ENCODE measurements around the gene ARL5B.
A peak's percentile ranks its signal among the peaks of the same experiment; 100 is the strongest.
"Not testable (repeated sequence)": the region's sequence is repeated elsewhere in the genome, so short reads cannot be mapped to it uniquely, and the experiment has no call there.

The ARL5B gene, protein sequence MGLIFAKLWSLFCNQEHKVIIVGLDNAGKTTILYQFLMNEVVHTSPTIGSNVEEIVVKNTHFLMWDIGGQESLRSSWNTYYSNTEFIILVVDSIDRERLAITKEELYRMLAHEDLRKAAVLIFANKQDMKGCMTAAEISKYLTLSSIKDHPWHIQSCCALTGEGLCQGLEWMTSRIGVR

GRCh38 chr10:18659125-18659818 is at the start of gene ARL5B:
Gene ARL5B, plus strand, starts transcription at chr10:18659431. Its CDS starts 207 bp downstream, at chr10:18659638.
- DNase-seq: peak; percentile 86

- no peak for DNase-seq
Measured at GRCh38 chr10:18610517-18610916, 48.7 kb upstream of the ARL5B start.

- no peak for DNase-seq
Measured at GRCh38 chr10:18611168-18611567, 48.1 kb upstream of the ARL5B start.

GRCh38 chr10:18615618-18616017 is 43.6 kb upstream of the ARL5B start:
- peak; percentile 26 for DNase-seq

GRCh38 chr10:18616337-18616736 is 42.9 kb upstream of the ARL5B start:
- peak; percentile 33 for DNase-seq

DNA sequence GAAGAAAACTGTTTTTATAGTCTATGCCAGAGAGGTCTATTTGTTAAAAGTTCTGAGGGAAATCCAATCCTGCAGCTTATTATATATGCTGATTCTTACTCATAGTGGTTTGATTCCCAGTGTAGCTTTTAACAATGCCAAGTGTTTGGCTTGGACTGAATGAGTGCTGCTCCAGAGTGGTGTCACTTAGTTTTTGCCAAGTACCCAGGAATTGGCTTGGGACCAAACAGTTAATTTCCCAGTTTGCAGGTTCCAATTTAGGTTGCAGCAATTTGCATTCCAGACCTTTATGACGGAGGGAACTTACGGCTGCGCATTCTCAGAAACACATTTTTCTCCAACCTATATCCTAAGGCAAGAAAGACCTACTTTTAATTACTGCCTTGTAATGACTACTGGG is 40.2 kb upstream of the ARL5B start:
- peak; percentile 7 for DNase-seq

- DNase-seq: no peak
Measured at GRCh38 chr10:18620856-18621255, 38.4 kb upstream of the ARL5B start.

- DNase-seq: not testable (repeated sequence)
Measured at GRCh38 chr10:18623671-18624070, 35.6 kb upstream of the ARL5B start.

GRCh38 chr10:18625886-18626285 is 33.3 kb upstream of the ARL5B start:
- DNase-seq: no peak

GRCh38 chr10:18627452-18628018 is 31.7 kb upstream of the ARL5B start:
- DNase-seq: peak; percentile 77

DNA sequence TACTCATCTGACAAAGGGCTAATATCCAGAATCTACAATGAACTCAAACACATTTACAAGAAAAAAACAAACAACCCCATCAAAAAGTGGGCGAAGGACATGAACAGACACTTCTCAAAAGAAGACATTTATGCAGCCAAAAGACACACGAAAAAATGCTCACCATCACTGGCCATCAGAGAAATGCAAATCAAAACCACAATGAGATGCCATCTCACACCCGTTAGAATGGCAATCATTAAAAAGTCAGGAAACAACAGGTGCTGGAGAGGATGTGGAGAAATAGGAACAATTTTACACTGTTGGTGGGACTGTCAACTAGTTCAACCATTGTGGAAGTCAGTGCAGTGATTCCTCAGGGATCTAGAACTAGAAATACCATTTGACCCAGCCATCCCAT is 26.7 kb upstream of the ARL5B start:
- not testable (repeated sequence) for DNase-seq

DNA sequence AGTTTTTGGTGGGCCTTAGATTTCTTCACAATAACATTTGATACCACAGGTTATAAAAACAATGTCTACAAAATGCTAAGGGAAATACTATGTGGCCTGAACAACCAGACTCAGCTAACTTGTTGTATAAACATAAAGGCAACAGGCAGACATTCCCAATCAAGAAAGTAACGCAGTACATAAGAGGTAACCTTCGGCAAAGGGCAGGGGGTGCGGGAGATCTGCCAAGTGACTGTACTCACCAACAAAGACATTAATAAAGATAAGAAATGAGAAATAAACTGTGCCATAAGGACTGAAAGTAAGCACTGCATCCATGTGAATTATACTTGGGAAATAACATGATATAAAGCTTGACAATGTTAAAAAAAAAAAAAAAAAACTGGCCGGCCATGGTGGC is 23.2 kb upstream of the ARL5B start:
- no peak for DNase-seq

GRCh38 chr10:18637400-18637799 is 21.8 kb upstream of the ARL5B start:
- not testable (repeated sequence) for DNase-seq

DNA sequence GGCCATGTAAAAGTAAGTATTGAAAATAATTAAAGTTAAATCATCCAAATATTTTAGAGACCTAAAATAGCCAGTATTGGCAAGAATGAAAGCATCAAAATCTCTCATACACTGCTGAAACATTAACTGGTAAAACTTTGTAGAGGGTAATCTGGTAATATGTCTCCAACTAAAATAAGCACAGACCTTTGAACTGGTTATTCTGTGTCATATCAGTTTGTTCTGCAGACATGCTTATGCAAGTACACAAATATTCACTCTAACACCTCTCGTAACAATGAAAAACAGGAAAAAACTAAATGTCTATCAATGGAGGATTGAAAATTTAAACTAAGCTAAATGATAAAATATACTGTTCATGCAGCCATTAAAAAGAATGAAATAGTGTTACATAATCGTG is 19.5 kb upstream of the ARL5B start:
- DNase-seq: not testable (repeated sequence)

DNA sequence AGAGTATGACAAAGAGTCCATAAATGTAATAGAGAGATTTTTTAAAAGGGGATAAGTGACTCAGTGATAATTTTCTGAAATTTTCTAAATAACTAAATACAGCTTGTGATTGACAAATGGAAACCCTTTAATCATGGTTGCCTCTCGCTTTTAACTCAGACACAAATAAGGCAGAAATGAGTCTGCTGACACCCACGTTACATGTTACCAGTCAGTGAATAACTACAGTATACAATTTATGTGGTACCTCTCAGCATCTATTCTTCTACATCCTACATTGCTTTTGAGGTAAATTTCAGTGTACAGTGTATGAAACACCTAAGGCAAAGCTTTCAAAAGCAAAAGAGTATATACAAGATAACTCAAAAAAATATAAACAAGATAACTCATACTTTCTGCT is 12.1 kb upstream of the ARL5B start:
- no peak for DNase-seq

- DNase-seq: no peak
Measured at GRCh38 chr10:18647945-18648344, 11.3 kb upstream of the ARL5B start.

- no peak for DNase-seq
Measured at GRCh38 chr10:18649364-18649959, 9.8 kb upstream of the ARL5B start.

- DNase-seq: peak; percentile 19
Measured at GRCh38 chr10:18650404-18650997, 8.7 kb upstream of the ARL5B start.

DNA sequence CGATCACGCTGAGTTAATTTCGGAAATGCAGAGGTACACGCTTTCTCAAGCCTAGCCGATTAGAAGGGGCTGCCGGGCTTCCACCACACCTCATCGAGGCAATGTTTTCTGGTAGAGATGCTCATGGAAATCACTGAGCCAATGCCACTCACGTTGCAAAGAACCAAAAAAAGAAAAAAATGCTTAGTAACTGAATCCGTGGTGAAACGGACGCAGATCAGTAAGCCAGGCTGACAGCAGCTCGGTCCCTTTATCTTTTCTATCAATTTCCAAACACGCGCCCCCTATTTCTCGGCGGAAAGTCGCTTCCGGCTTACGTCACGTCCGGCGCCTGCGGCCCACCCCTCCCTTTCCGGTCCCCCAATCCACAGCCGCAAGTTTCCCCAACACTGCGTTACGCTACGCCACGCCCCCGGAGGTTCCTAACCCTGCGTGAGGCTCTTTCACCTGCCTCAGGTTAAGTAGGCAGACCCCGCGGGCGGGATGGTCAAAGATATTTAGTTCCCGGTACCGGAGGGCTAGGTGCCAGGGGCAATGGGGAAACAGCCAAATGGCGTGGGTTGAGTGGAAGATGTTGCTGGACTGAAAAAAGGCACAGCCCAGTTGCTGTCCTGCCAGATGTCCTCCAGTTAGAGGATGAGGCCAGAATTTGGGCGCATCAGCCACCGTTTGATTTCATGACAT is 7.8 kb upstream of the ARL5B start, which contains the start of gene NSUN6:
NSUN6 (minus strand) TSS at position 264 of the 684 bp plus-strand sequence. CDS start 384 bp downstream, outside the sequence.
- DNase-seq: peak; percentile 78

DNA sequence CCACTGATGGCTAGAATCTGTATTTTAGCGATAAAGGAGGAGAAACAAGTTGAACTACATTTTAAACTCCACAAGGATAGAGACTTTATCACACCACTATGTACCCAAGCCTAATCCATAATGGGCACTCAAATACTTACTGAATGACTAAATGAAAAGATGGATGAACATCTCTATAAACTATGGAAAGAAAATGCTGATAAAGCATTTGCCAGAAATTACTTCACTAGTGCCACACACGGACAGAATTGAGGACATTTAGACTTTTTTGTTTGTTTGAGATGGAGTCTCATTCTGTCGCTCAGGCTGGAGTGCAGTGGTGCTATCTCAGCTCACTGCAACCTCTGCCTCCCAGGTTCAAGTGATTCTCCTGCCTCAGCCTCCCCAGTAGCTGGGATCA is 6.1 kb upstream of the ARL5B start:
- no peak for DNase-seq

GRCh38 chr10:18656724-18657123 is 2.5 kb upstream of the ARL5B start:
- no peak for DNase-seq

DNA sequence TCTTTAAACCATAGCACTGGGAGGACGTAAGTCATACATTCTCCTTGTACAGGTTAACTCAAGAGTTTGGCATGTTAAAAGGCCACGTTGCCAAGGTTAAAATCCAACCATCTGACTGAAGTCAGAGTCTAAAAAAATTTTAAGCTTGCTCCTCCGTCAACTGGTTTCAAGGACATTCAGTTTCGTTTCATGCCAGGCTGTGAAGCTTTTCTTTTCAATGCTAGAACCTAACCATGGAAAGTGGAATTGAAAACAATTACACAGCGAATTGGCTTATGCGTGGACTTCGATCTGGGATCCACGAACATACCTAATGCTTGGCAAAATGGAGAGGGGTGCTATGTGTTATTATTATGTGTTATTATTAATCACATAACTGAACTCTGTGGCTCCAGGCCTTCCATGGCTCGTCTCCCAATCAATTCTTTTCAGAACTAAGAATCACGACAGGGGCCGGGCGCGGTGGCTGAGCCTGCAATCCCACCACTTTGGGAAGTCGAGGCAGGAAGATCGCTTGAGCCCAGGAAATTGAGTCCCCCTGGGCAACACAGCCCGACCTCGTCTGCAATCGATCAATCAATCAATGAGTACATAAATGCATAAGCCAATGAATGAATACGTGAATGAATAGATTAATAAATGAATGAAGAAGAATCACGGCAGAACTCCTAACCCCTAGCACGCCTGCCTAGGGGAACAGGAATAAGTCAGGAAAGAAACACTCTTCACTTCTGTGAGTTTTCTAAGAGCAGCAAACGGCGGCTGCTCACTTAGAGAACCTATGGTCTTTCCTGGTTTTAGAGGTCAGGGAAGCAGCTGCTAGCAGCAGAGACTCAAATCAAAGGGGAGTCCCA is 733 bp upstream of the ARL5B start:
- no peak for DNase-seq
